Renal cortical epithelial cell (primary cell): ENCODE data around the gene YJEFN3. TPM values are rescaled to one million over a fixed set of nuclear protein-coding genes. Genes with fewer than 3 reads are reported as not detected.

ENCODE experiments used
- DNase-seq: peaks from one replicate; pipeline ENCODE4 v3.0.0-alpha.2; 2011; ENCODE audit warnings: low read depth
- total RNA-seq: library from RNA; depleted of rRNA; stranded (reverse); fragments of >200 nt; gene quantifications from 2 replicates; pipeline ENCODE4 v1.2.3, GENCODE V29; 2014

Gene YJEFN3
- total RNA-seq, 1 donor from 2014 or later = 0.50 TPM

- DNase-seq = no peak
Measured at GRCh38 chr19:19553670-19554069, 25.0 kb downstream of the YJEFN3 start.

DNA sequence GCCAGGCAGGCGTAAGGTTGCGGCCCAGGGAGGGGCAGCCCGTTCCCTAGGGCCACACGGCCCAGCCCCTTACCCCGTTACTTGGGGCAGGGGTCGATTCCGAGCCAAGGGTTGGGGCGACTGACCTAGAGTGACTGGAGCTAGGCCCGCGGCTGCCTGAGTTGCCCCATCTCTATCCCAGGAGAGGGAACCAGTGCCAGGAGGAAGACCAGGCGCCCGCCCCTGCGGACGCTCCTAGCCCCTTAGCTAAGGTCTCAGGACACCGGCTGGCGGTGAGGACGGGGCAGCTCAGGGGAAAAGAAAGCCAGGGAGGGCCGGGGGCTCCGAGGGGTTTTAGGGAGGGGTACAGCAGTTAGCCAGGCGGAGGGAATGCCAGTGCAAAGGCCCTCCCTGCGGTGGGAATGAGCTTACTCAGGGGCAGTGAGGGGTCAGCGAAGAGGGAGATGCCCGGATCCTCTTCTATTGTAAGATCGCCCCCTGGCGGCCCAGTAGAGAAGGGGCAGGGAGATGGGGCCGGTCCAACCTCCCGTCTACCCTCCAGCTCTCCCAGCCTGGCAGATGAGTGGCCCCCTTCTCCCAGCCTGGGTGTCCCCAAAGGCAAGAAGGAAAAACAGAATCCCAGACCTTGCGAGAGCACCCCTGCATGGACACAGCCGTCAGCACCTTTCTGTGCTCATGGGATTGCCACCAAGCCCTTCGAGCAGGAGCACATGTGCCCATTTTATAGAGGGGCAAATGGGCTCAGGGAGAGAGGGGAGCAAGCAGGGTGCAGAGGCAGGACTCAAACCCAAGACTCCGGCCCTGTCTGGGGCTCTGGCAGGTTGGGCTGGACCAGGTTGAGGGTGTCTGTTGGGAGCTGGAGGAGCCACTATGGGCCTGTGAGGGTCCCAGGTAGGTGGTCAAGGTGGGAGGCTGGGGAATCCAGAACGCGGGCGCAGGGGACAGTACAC is 25.6 kb downstream of the YJEFN3 start:
- no peak for DNase-seq

DNA sequence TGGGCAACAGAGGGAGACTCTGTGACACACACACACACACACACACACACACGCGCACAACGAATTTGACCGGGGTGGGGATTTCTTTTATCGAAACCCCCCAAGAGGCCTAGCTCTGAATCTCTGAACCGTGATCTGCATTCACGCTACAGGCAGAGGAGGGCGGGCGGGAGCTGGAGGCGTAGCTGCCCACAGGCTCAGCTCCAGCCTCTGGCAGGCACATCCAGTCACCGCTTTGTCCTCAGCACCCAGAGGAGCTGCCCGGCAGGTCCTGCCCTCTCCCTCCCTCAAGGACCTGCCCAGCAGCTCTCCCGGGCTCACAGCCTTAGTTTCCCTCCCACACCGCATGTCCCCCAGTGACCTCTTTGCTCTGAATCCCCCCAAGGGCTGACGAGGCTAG is 29.3 kb downstream of the YJEFN3 start:
- no peak for DNase-seq

DNA sequence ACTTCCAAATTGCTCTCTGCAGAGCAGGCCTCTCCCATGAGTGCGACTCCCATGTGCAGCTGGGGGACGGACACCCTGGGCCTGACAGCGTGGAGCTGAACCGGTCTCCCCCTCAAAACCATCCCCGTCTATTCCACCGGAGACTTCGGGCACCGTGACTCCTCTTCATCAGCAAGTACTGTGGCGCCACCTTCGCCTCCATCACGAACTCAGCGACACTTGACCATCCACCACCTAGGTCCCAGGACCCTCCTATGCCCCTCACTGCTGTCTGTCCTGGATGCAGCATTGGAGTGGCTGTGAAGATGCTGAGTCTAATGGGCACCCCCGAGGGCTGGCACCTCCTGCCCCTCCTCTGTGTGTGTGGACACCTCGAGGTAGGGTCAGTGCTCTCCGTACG is 29.9 kb downstream of the YJEFN3 start:
- no peak for DNase-seq

DNA sequence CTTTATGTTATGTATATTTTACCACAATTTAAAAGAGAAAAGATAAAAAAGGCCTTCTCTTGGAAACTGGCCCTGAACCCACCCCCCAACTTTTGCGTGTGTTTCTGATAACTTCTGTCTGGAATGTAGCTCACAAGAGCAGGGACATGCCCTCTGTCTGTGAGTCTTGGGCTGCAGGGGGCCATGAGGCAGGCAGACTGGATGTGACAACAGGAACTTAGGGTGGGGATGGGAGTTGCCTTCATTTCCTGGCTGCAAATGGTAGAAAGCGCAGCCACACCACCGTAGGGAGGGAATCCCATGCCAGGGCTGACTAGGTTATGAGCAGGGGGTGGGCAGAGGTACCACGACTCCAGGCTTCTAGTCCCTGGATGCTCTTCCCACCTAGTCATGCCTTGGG is 31.2 kb downstream of the YJEFN3 start:
- DNase-seq = no peak

- DNase-seq = no peak
Measured at GRCh38 chr19:19561946-19562664, 33.4 kb downstream of the YJEFN3 start.

- DNase-seq = no peak
Measured at GRCh38 chr19:19562665-19563347, 34.1 kb downstream of the YJEFN3 start.

DNA sequence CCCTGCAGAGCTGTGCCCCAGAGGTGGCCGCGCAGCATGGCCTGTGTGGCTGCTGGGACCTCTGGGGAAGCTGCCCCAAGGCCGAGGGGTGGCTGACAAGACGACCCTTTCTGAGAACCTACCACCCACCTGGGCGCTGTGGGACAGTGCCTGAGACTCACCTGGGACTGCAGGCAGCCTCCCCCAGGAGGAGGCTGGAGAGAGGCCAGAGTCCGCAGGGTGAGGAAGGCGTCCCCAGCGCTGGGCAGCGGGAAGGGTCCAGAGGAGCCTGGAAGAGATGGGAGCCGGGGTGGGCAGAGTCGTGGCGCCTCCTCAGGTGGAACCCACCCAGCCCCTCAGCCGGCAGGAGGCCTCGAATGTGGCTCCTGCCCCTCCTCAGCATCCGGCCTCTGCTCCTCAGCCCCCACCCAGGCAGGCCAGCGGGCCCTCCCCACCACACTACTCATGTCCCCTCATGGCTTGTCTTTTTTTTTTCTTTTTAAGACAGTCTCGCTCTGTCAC is 34.7 kb downstream of the YJEFN3 start:
- no peak for DNase-seq

- DNase-seq = no peak
Measured at GRCh38 chr19:19566306-19566705, 37.6 kb downstream of the YJEFN3 start.

- DNase-seq = no peak
Measured at GRCh38 chr19:19567391-19567790, 38.7 kb downstream of the YJEFN3 start.

- no peak for DNase-seq
Measured at GRCh38 chr19:19568802-19569756, 40.4 kb downstream of the YJEFN3 start.

- DNase-seq = no peak
Measured at GRCh38 chr19:19570571-19570970, 41.9 kb downstream of the YJEFN3 start.

DNA sequence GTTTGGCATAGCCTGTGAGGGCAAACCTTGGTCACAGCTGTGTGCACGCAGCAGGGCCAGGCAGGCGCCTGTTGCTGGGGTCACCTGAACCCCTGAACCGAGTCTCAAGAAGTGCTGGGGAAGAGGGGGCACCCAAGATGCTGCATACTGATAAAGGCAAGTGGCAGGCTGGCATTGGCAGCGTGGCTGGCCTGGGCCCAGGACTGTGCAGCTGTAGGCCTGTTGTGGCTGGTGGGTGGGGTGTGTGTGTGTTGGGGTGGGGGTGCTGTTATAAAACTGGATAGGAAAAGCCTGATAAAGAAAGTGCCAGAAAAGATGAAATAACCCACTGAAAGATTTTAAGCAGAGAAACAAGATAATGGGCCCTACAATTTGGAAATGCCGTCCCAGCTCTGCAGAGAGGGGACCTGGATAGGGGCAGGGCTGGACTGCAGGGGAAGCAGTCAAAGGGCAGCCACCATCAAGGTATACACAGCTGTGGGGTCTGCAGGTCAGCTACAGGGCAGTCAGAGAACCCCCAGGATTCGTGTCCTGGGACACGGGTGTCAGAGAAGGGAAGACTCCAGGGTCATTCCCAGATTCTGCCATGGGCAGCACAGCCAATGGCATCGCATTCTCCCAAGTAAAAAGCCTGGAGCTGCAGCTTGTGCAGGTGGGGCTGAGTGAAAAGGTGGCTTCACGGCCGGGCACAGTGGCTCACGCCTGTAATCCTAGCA is 42.5 kb downstream of the YJEFN3 start:
- no peak for DNase-seq

GRCh38 chr19:19575411-19575810 is 46.7 kb downstream of the YJEFN3 start:
- no peak for DNase-seq

- DNase-seq = no peak
Measured at GRCh38 chr19:19578252-19578651, 49.5 kb downstream of the YJEFN3 start.

GRCh38 chr19:19579533-19580361 is 51.0 kb downstream of the YJEFN3 start:
- DNase-seq = no peak

GRCh38 chr19:19580418-19580817 is 51.7 kb downstream of the YJEFN3 start:
- DNase-seq = no peak

DNA sequence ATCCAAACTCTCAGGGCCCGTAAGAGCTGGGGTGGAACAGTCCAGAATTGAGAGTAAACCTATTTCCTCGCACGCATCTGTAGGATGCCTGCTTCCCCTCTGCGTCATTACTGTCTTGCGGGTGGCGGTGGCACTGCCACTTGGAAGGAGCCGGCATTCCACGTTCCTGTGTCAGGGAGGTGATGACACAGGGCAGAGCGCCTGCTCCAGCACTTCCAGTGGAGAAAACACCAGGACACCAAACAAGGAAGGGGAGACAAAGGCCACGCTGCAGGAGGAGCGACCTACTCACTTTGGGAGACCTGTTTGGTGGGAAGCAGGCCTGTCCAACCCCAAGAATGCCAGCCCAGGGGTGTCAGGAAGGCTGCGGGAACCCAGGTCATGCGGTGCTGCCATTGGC is 52.7 kb downstream of the YJEFN3 start:
- no peak for DNase-seq

DNA sequence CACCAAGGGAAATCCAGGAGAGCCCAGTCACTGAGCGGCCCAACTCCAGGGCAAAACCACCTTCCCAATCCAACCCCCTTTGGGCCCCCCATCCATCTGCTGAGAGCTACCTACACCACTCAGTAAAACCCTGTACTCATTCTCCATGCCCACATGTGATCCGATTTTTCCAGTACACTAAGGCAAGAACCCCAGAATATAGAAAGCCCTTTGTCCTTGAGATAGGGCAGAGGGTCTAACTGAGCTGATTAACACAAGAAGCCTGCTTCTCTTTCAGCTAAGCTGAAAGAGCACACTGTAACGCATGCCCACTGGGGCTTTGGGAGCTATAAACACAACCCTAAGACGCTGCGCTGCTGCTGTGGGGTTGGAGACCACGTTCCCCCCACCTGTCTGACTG is 53.8 kb downstream of the YJEFN3 start:
- DNase-seq = no peak

DNA sequence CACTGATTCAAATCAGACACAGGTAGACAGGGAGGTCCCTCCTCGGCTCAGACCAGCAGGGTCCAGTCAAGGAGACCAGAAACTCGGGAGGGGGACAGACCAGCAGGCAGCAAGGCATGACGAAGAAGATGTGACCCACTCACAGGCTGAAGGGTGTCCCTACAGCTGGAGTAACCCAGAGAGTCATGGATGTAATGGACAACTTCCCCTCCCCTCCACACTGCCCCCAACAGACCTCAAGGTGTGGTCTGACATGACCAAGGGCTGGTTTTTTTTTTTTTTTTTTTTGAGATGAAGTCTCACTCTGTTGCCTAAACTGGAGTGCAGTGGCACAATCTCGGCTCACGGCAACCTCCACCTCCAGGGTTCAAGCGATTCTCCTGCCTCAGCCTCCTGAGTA is 55.6 kb downstream of the YJEFN3 start:
- no peak for DNase-seq
